DMS53 (cell line): Measurements from ENCODE around the gene B9D1.

ENCODE experiments used
- DNase-seq: peaks from one replicate; lab custom pipeline; 2025; lab: John Stamatoyannopoulos, UW

The B9D1 gene, protein sequence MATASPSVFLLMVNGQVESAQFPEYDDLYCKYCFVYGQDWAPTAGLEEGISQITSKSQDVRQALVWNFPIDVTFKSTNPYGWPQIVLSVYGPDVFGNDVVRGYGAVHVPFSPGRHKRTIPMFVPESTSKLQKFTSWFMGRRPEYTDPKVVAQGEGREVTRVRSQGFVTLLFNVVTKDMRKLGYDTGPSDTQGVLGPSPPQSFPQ

DNA sequence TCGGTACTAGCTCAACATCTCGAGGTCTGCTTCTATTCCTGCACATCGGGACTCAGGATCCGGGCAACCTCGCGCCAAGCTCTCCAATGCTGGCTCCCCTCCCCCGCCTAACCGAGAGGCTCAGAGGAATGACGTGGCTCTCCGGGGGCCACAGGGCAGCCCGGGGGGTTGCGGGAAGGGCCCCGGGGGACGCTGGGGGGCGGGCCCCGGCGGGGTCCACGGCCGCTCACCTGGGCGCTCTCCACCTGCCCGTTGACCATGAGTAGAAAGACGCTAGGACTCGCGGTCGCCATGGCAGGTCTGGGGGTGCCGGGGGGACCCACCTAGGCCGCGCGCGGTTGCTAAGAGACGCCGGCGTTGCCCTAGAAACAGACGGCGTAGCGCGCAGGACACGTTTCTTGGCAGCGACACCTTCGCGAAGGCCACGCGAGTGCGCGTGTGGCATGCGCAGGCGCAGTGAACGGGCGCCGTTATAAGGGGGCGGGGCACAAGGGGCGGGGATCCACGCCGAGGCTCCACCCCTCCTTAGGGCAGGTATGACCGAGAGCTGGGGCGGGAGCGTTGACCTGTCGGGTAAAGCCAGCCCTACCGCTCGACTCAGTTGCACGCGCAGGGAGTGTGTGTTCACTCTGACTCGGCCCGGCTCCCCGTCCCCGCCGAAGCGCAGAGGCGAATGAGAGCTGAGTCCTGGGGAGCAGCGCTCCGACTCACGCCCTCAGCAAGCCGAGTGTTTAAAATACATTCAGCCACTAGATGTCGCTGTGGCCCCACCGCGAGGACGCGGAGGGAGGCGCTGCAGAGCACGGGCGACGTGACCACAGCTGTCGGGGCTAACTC, at the start of gene B9D1:
Gene B9D1, minus strand, starts transcription at position 447 of the 837 bp plus-strand sequence. Its CDS starts 154 bp downstream, at position 293.
- peak; percentile 94 for DNase-seq

DNA sequence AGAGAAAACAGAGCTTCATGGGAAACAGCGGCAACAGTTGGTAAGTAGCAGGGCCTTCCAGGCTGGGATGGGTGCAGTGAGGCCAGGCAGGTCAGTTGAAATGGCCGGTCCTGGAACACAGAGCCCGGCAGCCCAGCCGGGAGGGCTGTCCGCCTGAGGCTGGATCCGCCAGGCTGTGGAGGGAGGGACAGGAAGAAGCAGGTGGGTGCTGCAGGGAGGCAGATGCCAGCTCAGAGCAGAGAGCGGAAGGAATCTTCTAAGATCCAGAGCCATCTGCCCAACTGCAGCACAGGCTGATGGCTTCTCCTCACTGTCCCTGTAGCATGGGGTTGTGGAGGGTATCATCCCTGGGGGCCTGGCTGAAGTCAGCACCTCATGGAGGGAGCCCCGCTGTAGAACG, 49.1 kb upstream of the B9D1 start:
- DNase-seq = peak; percentile 20

DNA sequence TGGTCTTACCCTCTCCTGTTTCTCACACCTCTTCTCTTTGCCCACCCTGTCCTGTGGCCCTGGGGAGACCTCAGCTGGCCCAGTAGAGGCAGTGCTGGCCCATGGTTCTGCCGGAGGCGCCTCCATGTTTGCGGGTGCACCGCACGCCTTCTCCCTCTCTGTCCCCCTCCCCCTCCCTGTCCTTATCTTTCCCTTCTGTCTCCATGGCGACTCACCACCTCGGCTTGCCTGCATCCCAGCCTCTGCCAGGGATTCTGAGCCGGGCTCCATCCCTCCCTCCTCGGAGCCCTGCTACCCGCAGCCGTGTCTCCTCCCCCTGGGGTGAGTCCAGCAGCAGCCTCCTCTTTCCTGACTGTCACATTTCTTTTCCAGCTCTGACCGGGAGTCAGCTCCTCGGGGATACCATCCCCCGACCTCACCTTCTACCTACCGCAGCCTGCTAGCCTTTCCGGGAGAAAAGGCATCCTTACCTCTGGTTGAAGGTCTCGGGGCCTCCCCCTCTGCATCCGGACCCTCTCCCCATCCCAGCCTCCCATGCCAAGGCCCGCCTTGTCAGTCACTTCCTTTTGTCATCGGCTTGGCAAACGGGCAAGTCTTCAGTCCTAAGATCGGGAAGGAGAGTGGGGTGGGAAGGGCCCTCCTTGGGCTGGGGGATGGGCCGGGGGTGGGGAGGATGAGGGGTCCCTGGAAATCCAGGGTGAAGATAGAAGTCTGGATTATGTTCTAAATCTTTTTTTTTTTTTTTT, 48.5 kb upstream of the B9D1 start, which contains the start of gene RNF112:
Gene RNF112, plus strand, starts transcription at position 358 of the 746 bp plus-strand sequence. Its CDS starts 177 bp downstream, at position 535.
- DNase-seq = no peak

DNA sequence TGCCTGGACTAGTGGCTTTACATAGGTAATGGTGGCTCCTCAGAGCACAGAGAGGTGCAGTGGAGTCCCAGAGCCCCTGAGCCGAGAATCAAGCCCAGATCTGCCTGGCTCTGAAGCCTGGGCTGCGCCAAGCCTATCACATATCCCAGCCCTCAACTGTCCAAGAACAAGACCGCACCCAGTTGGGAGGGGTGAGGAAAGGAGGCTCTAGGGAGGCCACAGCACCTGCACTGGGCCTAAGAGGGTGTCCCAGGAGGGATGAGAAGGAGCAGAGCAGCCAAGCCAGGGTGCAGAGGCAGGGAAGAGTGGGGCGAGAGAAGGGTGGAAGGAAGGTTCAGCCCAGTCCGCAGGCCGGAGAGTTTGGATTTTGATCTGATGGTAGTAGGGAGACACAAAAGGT, 47.6 kb upstream of the B9D1 start:
- DNase-seq = no peak

DNA sequence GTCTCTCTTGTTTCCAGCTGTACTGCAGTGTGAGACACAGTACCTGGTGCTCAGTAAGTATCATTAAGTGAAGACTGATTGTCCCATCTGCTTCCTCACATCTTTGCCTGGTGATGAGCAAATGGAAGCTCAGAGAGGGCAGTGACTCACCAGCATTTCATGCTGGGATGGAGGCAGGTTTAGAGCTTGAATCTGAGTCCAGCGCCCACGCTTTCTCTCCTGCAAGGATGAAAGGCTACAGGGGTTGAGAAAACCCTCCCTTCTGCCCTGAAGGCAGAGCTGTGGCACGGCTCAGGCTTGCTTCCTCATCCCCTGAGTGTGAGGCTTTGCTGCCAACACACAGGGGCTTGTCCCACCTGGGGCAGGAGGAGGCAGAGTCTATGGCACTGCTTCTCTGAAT, 47.0 kb upstream of the B9D1 start:
- DNase-seq = no peak

DNA sequence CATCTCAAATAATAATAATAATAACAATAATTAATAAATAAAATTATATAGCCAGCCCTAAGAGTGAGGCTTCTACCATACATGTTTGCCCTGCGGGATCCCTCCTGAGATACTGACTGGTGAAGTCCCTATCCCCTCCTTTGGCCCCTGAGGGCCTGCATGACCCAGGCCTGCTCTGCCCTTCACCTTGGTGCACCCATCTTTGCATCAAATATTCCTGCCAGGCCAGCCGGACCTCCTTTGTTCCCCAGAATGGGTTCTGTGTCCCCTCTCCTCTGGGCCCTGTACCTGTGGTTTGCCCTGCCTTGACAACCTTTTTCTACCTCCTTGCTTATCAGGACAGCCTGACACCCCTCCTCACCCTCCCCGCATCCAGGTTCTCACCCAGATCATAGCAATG, 46.5 kb upstream of the B9D1 start:
- no peak for DNase-seq

DNA sequence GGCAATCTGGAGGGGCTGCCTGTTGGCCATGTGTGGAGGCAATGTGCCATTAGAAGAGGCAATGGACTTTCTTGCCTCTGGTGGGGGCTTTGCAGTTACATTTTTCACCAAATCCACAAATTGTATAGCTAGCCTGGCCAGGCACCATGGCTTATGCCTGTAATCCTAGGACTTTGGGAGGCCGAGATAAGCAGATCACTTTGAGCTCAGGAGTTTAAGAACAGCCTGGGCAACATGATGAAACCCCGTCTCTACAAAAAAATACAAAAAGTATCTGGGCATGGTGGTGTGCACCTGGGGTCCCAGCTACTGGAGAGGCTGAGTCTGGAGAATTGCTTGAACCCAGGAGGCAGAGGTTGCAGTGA, 45.8 kb upstream of the B9D1 start:
- no peak for DNase-seq

DNA sequence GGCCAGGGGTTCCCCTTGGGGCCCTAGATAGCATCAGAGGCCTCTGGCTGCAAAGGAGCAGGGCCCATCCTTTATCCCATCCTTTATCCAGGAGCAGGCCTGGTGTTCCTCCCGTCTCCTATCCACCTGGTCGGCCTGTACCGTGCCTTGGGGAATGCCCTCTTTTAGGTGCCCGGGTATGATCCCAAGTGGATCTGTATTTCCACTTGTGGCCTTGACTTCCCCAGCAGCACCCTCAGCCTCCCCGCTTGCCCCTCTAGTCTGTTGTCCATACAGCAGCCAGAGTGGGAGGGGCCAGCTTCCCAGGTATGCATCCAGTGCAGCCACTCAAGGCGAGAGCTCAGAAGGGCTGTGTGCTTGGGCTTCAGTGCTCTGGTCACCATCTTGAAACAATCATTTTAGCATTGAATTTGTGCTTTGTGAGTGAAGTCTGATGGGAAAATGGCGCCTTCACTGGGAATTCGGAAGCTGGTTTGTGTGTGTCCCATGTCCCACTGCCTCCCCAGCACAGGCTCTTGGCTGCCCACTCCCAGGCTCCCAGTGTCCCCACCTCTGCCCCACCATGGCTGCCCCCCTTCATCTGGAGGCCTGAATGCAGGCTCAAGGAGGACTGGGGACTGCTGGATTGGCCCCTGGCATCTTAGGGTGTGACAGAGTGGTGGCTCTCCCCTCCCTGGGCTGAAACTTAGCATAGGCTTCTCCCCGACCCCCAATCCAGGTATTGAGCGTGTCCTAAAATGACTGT, 45.2 kb upstream of the B9D1 start:
- no peak for DNase-seq

DNA sequence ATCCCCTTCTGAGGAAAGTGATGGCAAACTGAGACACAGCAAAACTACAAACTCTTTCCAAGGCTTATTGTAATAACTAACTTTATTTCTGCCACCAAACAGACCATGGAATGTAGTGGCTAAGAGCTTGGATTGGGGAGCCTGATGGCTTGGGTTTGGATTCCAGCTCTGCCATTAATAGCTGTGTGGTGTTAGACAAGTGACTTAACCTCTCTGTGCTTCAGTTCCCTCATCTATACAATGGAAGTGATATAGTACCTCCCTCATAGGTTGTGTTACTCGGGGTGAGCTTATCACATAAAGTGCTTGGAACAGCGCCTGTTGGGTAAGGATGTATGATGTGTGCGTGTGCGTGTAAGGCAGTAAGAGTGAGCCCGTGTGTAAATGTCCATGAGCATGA, 42.6 kb upstream of the B9D1 start:
- DNase-seq = no peak

DNA sequence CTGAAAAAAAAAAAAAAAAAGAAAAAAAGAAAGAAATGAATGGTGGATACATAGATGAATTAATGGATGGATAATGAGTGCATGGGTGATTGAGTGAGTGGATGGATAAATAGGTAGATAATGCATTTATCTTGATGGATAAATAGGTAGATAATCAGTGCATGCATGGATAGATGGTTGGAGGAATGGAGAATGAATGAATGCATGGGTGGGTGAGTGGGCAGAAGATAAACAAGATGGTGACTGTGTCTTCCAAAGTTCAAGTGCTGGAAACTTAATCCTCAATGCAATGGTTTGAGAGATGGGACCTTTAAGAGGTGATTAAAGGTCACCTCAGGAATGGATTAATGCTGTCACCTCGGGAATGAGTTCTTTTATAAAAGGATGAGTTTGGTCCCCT, 41.7 kb upstream of the B9D1 start:
- DNase-seq = no peak

DNA sequence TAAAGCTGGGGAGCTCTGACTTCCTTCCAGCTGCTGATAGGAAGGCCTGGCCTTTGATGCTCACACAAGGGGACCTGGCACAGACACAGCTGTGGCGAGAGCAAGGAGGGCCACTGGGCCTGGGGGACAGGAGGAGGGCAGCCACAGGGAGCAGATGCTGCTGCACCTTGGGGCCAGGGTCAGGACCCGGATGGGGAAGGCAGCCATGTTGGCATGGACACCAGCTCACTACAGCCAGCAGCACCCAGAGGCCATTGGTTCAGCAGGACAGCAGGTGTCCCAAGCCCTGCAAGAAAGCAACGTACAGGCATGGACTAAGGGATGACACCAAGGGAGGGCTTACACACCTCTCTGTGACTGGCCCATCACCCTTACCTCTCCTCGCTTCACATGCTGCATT, 40.5 kb upstream of the B9D1 start:
- DNase-seq = no peak

DNA sequence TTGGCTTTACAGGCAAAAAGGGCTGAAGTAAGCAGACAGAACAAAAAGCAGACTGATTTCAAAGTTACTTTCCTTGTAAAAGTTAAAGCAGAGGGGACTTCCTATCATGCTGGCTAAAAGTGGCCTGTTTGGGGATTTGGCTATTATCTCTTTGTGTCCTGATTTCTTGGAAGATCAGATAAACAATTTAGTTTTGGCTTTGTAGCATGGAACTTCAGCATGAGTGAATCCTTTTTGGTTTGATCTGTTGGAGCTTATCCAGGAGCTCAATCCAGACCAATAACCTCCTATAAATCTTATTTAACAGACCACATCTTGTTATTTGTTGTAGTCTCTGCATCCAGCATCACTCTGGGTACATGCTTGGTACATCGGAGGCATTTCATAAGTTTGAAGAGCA, 39.6 kb upstream of the B9D1 start:
- DNase-seq = no peak

DNA sequence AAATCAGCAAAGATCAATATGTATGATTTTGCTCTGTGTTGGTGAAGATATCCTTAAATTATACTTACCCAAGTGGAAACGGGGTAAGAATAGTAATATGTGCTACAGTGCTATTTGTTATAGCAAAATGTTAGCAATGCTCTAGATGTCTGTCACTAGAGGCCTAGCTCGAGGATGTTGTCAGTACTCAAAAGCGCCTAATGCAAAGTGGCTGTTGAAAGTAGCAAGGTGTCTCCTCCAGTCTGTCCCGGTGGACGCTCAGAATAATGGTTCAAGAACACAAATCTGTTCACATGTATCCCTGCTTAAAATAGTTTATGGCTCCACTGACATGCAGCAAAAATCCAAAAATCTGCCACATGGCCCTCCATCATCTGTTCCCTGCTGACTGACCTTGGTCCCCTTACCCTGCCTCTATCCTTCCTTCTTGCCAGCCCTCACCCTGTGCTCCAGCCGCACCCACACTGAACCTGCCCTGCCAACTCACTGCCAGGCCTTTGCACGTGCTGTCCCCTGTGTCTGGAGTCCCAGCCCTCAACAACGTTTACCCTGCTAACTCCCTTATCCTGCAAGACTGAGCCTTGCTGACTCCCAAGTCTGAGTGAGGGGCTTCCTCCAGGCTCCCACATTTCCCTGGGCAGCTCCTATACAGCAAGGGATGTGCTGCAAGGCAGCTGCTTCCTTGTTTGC, 38.9 kb upstream of the B9D1 start:
- no peak for DNase-seq

DNA sequence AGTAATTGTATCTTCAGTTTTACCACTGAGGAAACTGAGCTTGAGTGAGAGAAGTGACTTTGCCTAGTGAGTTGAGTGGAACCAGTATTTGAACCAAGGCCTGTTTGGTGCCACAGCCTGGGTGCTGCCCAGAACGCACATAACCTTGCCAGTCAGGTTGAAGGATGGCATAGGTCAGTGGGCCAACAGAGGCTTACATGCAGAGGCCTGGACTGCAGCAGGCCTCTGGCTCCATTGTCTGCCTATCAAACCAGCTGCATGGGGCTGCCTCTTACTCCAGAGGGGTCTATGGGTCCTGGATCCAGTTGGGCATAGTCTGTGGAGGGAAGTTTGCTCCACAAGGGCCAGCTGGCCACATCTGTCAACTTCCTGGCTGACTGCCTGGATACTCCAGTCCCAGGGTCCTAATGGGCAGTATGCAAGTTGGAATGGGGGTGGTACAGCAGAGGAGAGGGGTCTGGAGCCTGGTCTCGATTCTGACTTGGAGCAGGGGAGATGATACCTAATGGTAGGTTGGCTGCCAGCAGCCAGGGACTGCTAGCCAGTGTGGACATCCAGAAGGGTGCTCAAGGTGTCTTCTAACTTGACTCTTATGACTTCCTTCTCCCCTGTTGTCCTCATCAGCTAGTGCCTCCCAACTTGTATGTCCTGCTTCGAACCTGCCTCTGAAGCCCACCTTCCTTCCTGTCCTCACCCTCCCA, 37.4 kb upstream of the B9D1 start:
- no peak for DNase-seq

DNA sequence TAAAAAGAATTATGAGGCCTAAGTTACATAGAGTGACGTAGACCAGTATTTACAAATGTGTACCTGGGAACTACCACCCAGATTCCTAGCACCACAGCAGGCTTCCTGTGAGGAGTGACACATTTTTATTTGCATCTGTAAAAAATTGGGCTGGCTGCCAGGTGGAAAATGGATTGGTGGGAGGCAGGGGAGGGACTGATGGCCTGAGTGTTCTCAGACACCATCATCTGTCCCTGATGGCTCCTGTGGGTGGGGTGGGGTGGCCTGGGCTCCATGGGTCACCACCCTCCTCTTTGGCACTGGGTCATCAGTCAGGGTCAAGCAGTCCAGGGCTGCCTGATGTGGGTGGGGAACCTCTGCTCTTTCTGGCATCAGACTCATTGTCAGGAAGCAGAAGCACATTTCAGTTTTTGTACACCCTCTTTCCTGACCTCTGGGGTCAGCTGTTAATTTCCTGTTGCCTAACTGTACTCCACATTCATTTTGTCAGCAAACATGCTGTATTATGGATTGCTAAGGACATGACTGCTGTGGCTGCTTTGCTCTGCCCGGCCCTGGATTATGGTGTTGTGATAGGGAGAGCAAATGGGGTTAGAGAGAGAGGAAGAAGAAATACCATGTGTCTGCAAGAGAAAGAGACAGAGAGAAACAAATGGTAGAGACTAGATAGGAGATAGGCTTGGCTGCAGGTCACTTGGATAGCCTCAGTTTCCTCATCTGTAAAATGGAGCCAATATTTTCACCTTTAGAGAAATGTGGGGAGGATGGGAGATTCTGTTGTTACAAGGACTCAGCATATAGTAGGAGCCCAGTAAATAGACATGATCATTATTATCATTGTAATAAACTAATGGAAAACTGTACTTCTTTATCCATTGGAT, 36.0 kb upstream of the B9D1 start:
- DNase-seq = no peak

DNA sequence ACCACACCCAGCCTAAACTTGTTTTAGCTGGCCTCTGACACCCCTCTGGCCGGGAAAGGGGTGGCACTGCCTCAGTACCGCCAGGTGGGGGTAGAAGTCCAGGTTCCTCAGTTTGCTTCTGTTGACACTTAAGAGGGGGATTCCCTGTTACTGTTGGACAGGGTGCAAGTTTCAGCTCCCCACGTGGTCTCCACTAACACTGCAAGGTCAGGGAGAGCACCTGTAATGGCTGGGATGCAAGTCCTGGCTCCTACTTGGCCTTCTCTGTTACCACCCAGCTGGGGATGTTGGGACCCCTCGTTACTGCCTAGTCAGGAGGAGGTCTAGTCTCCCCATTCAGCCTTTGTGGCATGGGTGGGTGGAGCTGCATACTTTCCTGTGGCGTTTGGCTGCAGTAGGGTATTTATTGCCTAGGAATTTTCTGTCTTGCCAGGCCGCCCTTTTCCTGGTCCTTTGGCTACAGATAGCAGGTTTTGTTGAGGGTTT, 35.1 kb upstream of the B9D1 start:
- no peak for DNase-seq

DNA sequence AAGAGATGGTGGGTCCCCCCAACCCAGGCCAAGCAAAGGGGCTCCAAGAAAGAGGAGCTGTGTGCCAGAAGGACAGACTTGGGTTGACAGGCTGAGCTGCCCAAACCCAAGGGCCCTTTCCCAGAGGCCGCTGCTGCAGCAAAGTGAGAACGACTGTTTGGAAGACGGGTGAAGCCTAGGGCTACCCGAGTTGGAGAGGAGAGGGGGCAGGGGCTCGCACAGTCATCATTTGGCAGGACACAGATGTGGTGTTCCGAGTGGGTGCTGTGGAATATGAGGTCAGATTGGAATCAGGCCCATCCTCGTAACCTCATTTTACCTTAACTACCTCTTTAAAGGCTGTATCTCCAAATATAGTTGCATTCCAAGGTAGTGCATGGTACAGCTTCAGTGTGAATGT, 29.8 kb upstream of the B9D1 start:
- no peak for DNase-seq

DNA sequence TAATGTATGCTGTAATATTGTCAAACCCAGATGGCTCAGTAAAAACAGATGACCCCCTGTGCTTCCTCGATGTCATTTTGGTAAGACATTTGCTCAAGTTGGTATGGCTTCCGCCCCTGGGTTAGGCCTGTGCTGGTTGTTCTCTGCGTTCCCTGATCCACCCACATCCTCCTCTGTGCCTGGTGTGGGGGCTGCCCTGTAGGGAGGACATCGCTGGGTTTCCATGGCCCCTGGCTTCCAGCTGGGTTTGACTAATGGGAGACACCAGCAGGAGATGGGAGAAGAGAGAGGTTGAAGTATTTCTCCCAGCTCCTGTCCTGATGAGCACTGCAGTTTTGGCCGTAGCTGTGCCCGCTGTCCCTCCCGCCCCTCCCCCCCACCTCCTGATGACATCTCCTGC, 28.9 kb upstream of the B9D1 start:
- DNase-seq = no peak

DNA sequence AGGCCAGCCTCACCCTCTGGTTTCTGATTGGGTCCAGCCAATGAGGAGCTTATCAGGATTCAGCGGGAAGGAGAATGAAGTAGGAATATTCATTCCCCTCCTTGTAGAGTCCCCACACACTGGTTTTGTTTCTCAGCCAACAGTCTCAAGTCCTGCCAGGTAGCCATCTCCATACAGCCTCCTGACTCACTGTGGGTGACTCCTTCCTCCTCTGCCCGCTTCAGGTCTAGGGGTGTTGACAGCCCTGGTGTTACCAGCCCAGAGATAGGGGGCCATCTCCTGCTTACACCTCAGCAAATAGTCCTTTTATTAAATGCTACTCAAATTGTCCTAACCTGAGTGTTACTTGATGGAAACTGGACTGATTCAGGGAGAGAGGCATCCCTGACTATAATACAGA, 28.4 kb upstream of the B9D1 start:
- no peak for DNase-seq
